DMS79 treated with DMSO at 0.1 percent for 48 hours (cell line): Measurements from ENCODE around the gene GARIN1A.
"Not testable (repeated sequence)": the region's sequence is repeated elsewhere in the genome, so short reads cannot be mapped to it uniquely, and the experiment has no call there.

Experiments used
- DNase-seq: peaks from one replicate; lab custom pipeline; 2025; lab: John Stamatoyannopoulos, UW

The GARIN1A gene

DNA sequence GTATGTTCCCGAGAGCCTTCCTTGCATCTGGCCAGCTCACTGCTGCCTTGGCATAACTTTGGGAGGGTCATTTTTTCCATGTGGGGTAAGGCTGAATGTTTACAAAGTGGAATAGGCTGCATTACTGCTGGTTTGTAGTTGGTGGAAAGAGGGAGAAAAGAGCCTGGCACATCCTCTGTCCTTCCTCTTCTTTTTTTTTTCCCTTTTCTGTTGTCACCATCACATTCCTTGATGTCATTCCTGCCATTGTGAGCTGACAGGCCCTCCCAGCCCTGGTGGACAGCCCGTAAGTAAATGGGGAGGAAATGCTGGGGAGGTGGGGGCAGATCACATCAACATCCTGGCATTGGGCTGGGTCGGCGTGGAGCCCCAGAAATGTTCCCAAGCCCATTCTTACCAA lies at the start of gene GARIN1A:
GARIN1A (plus strand) TSS at position 301 of the 400 bp plus-strand sequence. CDS start 106 bp downstream, outside the sequence.
- DNase-seq = no peak

DNA sequence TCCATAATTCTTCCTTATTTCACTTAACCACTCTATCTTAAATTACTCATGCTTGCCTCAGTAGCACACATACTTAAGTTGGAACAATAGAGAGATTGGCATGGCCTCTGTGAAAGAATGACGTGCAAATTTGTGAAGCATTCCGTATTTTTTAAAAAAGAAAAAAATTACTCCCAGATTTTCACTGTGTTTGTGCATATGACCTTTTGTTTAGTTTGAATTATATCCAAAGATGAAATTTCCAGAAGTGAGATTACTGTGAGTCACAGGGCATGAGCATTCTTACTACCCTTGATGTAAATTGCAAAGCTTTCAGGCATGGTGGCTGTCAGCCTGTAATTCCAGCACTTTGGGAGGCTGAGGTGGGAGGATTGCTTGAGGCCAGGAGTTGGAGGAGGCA lies 45.0 kb upstream of the GARIN1A start:
- not testable (repeated sequence) for DNase-seq

DNA sequence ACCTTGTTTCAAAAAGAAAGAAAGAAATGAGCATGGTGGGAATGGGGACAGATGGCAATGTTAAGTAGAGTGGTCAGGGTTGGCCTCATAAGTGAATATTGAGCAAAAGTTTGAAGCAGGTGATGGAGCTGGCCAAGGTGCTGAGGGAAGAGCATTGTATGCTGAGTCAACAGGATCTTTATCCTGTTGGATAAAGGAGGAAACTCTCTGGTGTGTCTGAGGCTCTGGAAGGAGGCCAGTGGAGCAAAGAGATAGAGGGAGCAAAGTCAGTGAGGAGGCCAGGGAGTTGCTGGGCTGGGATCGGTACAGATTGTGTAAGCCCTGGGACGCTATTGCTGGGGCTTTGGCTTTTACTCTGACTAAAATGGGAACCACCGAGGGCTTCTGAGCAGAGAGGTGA lies 38.2 kb upstream of the GARIN1A start:
- not testable (repeated sequence) for DNase-seq

DNA sequence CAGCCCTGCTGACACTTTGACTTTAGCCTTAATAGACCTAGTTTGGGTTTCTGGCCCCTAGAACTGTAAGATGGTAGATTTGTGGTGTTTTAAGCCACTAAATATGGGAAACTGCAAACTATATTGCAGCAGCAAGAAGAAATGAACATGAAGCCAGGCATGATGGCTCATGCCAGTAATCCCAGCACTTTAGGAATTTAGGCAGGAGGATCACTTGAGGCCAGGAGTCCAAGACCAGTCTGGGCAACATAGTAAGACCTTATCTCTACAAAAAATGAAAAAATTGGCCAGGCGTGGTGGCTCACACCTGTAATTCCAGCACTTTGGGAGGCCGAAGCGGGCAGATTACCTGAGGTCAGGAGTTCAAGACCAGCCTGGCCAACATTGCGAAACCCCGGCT lies 26.9 kb upstream of the GARIN1A start:
- not testable (repeated sequence) for DNase-seq

- not testable (repeated sequence) for DNase-seq
Measured at GRCh38 chr7:128645844-128646243, 26.2 kb upstream of the GARIN1A start.

DNA sequence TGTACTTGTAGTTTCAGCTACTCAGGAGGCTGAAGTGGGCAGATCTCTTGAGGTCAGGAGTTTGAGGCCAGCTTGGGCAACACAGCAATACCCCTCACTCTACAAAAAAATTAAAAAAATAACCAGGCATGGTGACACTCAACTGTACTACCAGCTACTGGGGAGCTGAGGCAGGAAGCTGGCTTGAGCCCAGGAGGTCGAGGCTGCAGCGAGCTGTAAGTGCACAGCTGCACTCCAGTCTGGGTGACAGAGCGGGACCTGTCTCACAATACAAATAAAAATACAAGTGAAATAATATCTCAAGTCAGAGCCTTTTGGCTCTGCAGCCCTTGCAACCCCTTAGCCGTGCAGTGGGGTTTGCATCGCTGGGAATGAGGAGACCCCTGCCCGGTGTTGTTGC lies 25.2 kb upstream of the GARIN1A start:
- not testable (repeated sequence) for DNase-seq

DNA sequence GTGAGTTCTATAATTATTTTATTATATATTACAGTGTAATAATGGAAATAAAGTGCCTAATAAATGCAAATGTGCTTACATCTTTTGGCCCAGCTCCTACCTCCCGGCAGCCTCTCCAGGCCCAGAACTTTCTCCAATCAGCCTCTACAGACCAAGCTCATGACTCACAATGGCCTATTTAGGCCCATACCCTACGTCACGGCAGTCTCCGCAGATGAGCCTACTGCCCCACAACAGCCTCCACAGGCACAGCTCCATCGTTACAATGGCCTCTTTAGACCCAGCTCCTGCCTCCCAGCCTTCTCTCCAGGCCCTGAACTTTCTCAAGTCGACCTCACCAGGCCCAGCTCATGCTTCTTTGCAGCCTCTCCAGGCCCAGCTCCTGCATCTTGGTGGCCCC lies 21.0 kb upstream of the GARIN1A start:
- not testable (repeated sequence) for DNase-seq

GRCh38 chr7:128652606-128653005 lies 19.5 kb upstream of the GARIN1A start:
- DNase-seq = not testable (repeated sequence)

DNA sequence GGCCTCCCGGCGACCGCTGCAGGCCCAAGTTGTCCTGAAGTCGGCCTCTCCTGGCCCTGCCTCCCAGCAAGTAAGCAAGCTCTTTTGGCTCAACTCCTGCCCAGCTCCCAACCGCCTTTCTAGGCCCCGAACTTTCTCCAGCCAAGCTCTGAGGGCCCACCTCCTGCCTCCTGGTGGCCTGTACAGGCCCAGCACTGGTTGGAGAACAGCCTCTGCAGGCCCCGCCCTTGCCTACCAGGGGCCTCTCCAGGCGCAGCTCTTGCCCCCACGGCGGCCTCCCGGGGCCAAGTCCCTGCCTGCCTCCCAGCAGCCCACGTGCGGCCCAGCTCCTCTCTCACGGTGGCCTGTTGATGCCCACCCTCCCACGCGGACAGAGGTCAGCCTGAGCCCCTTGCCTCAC lies 18.9 kb upstream of the GARIN1A start:
- DNase-seq = not testable (repeated sequence)

- DNase-seq = not testable (repeated sequence)
Measured at GRCh38 chr7:128654080-128654479, 18.0 kb upstream of the GARIN1A start.

- DNase-seq = not testable (repeated sequence)
Measured at GRCh38 chr7:128654501-128654900, 17.6 kb upstream of the GARIN1A start.

DNA sequence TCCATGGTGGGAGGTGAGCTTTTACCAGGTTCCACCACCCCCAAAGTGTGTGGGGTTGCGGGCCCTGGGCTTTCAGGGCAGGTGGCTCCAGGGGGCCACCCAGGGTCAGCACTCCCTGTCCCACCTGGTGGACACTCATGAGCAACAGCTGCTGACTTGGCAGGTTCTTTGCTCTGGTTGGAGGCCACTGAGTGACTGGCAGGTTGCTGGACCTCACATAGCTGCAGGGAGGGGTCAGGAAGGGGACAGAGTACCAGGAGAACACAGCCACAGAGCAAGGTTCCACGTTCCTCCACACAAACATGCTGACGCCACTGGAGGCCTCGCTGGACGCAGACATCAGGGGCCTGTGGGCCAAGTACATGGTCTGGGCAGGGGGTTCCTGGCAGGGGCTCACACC lies 13.7 kb upstream of the GARIN1A start:
- not testable (repeated sequence) for DNase-seq

- no peak for DNase-seq
Measured at GRCh38 chr7:128660596-128660995, 11.5 kb upstream of the GARIN1A start.

- DNase-seq = no peak
Measured at GRCh38 chr7:128661446-128661845, 10.6 kb upstream of the GARIN1A start.

GRCh38 chr7:128662091-128662490 lies 10.0 kb upstream of the GARIN1A start:
- DNase-seq = no peak

- DNase-seq = not testable (repeated sequence)
Measured at GRCh38 chr7:128663223-128663622, 8.9 kb upstream of the GARIN1A start.

GRCh38 chr7:128665057-128665456 lies 7.0 kb upstream of the GARIN1A start:
- DNase-seq = no peak

DNA sequence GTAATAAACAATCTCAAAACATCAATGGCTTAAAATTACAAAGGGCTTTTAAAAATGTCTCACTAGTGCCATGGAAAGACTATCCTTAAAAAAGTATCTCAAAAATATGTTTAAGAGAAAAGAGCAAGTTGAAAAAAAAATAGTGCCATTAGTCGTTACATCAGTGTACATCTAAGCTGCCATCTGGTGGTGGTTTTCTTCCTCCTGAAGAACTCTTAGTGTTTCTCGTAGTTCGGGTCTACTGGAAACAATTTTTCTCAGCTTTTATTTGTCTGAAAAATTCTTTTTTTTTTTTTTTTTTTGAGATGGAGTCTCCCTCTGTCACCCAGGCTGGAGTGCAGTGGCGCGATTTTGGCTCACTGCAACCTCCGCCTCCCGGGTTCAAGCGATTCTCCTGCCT lies 5.9 kb upstream of the GARIN1A start:
- DNase-seq = no peak

DNA sequence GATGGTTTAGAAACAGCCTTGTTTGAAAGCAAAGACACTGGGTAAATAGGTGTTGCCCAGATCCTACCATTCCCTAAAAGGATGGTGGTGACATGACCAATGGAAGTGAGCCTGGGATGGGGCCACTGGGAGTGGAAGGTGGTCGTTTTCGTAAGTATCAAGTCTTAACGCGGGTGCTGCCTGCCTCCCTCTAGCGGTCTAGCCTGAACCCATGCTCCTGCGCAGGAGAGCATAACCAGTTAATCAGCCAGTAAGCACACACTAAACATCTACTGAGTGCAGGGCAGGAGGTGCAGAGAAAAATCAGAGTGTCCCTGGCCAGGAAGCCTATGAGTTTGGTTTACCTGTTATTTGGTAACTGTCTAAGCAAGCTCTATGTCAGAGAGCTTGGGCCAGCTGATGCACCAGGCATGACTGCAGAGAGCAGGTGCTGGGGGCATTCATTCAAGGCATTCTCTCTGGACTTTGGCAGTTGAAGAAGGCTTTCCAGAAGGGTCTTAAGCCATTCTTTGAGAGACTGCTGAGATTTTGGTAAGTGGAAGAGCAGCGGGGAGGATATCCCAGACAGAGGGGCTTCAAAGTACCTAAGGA lies 930 bp downstream of the GARIN1A start:
- DNase-seq = no peak

DNA sequence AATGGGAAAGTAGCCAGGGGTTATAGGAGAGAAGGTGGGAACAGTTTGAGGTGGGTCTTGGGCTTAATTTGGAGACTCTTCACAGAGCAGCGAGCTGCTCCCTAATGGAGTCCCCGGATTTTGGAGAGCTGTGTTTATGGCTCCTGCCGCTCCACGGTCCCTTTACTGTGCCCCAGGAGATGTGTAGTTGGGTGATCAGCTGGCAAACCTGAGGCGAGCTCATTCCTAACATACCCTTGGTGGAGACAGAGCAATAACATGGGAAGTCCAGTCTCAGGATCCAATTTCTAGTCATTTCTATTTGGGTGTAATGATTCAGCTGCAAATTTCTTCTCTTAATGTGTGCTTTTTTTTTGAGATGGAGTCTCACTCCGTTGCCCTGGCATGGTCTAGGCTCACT lies 1.5 kb downstream of the GARIN1A start:
- DNase-seq = no peak

DNA sequence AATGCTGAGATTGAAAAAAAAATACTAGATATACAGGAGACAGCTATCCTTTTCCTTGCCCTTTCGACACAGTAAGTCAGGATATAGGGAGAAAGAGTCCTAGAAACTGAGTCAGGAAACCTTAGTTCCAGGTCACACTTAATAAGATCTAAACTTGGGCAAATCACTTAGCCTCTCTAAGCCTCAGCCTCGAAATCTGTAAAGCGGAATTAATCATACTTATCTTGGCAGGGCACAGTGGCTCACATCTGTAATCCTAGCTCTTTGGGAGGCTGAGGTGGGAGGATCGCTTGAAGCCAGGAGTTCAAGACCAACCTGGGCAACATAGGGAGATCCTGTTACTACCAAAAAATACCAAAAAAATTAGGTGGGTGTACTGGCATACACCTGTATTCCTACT lies 4.6 kb downstream of the GARIN1A start:
- no peak for DNase-seq

GRCh38 chr7:128679920-128680319 lies 7.8 kb downstream of the GARIN1A start:
- no peak for DNase-seq

DNA sequence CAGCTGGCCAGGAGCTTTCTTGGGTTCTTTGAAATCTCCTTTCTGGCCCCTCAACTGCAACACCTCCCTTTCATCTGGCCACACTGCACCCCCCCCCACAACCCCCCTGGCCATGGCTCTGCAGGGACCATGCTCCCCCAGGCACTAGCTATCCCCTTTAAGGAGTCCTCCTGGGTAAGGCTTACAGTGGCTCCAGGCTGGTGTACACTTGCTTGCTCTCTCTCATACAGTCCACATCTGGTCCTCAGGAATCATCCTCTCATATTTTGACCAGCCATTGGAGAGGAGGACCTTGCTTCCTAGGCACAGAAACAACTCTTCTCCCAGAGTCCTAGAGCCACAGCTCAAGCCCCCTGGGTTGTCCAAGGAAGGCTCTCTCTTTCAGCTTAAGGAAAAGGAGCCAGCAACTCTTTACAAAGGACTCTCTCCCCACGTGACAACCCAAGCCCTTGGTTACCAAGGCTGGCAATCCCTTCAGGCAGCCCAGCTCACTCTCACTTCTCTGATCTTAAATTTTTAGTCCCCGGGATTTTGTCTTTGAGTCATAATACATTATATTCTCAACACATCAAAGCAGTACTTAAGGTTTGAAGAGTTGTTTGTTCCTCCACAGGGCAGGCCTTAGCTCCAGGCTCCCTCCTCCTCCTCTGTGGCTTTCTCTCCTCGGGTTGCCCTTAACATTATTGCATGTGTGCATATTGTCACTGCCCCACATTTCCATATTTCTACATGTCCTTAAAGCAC lies 9.9 kb downstream of the GARIN1A start:
- no peak for DNase-seq

- not testable (repeated sequence) for DNase-seq
Measured at GRCh38 chr7:128683270-128683669, 11.2 kb downstream of the GARIN1A start.
